Lower leg skin (tissue), 4 donors: ENCODE results near the gene FXYD1. TPM values are rescaled to one million over a fixed set of nuclear protein-coding genes. Genes with fewer than 3 reads are reported as not detected.

ENCODE experiments used
- DNase-seq, 2 donors: peaks; one replicate each; pipeline ENCODE4 v3.0.0-alpha.2; 2019; ENCODE audit warnings: low spot score in 2 of 2
- H3K4me3 ChIP-seq: fragments of 200-600 bp; sonication (generic); 2 replicates; pipeline ENCODE4 v1.5.1; 2017; ENCODE audit warnings: mild to moderate bottlenecking, low read depth; ENCODE audit not compliant: poor library complexity, severe bottlenecking
- CTCF ChIP-seq, 3 donors: fragments of 450-650 bp; IDR thresholded peaks; one replicate each; pipeline ENCODE4 v1.5.1; 2016; ENCODE audit warnings: antibody characterized with exemption in 3 of 3, mild to moderate bottlenecking in 3 of 3, moderate library complexity in 2 of 3
- POLR2A ChIP-seq, 2 donors: fragments of 450-650 bp; IDR thresholded peaks; one replicate each; pipeline ENCODE4 v1.6.1; 2016 to 2017; ENCODE audit warnings: antibody characterized with exemption in 2 of 2, mild to moderate bottlenecking in 1 of 2, moderate library complexity in 1 of 2
- WGBS, 2 donors: methylation state at CpG; one replicate each; pipeline ENCODE4 v1.1.5; 2018; 5-methylcytosine and 5-hydroxymethylcytosine counted together
- intact Hi-C: fragments of 100-400 bp; cut with DNase I; formaldehyde crosslinking; loops from one replicate; pipeline ENCODE4 v1.15.0; 2023; ENCODE audit warnings: low total_unique reads
- total RNA-seq, 4 donors: library from RNA; depleted of rRNA; stranded (reverse); fragments of >200 nt; gene quantifications; one replicate each; pipeline ENCODE4 v1.1.0, GENCODE V29; 2016

Gene FXYD1
- total RNA-seq, 4 donors from 2014 or later: 5.5 to 20.9 (median 6.5) TPM; not detected in 1

- WGBS, 2 donors: 9 to 13% methylated on average over 31 to 45 of the region's 46 CpGs
- TF ChIP-seq POLR2A (IDR thresholded peaks at IDR 0.05) (no peak), CTCF (IDR thresholded peaks at IDR 0.05) (no peak)
Observed at GRCh38 chr19:35142606-35143230, 4.1 kb downstream of the FXYD1 start.

GRCh38 chr19:35143231-35143715, 4.6 kb downstream of the FXYD1 start, which contains the start of gene FXYD7:
Gene FXYD7 (plus strand): TSS chr19:35143255. CDS start chr19:35143334, 79 bp downstream.
- TF ChIP-seq POLR2A (IDR thresholded peaks at IDR 0.05): no peak
- no peak for TF ChIP-seq CTCF (IDR thresholded peaks at IDR 0.05)
- WGBS, 2 donors: 21 to 28% methylated on average over 22 to 28 of the region's 31 CpGs
- no peak within 1 kb of the TSS for H3K4me3 ChIP-seq
- intact Hi-C loops: loop anchor here (10.0 kb wide), 1 partner anchor 122 kb away; the partner anchor contains the start of gene USF2
- no peak for DNase-seq

More at GRCh38 chr19:35142606-35143230, 4.1 kb downstream of the FXYD1 start:
- no peak for DNase-seq
- intact Hi-C loops: loop anchor here (10.0 kb wide), 1 partner anchor 122 kb away; the partner anchor contains the start of gene USF2
- H3K4me3 ChIP-seq: no peak overlapping the region

DNA sequence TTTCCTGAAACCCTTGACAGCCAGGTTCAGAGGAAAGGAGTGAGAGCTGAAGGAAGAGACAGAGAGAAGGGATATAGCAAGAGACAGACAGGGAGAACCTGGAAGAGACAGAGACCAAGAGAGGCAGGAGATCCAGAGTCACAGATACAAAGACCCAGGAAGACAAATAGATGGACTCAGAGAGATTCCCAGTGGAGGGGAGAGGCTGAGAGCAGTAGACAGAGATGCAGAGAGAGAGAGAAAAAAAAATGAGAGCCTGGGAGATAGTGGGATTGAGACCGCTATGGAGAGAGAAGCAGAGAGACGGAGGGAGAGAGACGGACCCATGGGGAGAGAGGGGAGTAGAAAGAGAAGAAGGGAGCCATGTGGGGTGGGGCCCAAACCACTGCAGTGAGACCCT, 5.2 kb downstream of the FXYD1 start:
- intact Hi-C loops: loop anchor here (10.0 kb wide), 1 partner anchor 121 kb away; the partner anchor contains the start of gene USF2
- TF ChIP-seq CTCF (IDR thresholded peaks at IDR 0.05) (no peak), POLR2A (IDR thresholded peaks at IDR 0.05) (no peak)
- no peak overlapping the region for H3K4me3 ChIP-seq
- 45 to 50% methylated on average over 3 of the region's 3 CpGs for WGBS, 2 donors
- no peak for DNase-seq

- no peak overlapping the region for H3K4me3 ChIP-seq
- intact Hi-C loops: loop anchor here (10.0 kb wide), 1 partner anchor 121 kb away; the partner anchor contains the start of gene USF2
- WGBS, 2 donors: 27 to 51% methylated on average over 2 to 6 of the region's 6 CpGs
- TF ChIP-seq CTCF (IDR thresholded peaks at IDR 0.05) (no peak), POLR2A (IDR thresholded peaks at IDR 0.05) (no peak)
- DNase-seq: no peak
Observed at GRCh38 chr19:35144259-35144599, 5.6 kb downstream of the FXYD1 start.

DNA sequence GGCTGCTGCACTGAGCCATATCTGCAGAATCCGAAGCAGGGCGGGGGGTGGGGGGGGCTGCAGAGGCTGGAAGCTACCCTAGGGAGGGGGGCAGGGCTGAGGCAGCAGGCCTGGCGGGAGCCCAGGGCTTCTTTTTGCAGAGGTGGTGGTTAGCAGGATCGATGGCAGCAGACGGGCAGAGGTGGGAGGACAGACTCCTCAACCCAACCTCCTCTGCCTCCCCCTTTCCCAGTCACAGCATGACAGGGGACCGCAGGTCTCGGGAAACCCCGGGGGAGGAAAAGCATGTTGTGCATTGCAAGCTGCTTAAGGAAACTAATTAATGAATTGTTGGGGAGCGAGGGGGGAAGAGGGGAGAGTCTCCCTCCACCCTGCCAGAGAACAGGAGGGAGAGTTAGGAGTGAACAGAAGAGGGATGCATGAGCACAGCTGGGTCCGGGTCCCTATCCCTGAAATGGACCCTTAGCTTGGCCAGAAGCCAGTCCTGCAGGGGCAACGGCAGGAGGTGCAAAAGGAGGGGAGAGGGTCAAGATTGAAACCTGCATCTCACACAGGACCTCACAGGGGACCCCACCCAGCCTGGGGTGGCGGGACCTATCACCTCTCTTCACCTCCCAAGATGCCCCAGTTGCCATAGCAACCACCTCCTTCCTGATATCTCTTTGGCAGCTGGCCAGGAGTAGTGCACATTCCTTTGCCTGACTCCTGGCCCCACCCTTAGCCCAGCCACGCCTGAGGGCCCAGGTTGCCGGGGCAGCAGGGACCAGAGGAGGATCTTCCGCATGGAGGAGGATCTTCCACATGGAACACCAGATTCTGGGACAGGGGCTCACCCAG, 6.2 kb downstream of the FXYD1 start:
- 26 to 32% methylated on average over 14 to 15 of the region's 15 CpGs for WGBS, 2 donors

More for the DNA sequence above, 6.2 kb downstream of the FXYD1 start:
- TF ChIP-seq CTCF (IDR thresholded peaks at IDR 0.05) (no peak), POLR2A (IDR thresholded peaks at IDR 0.05) (no peak)
- DNase-seq: no peak
- H3K4me3 ChIP-seq: no peak overlapping the region
- intact Hi-C loops: loop anchor here (10.0 kb wide), 1 partner anchor 120 kb away; the partner anchor contains the start of gene USF2
